SK-N-SH (cell line): ENCODE data around the gene DCAF17. TPM values are rescaled to one million over a fixed set of nuclear protein-coding genes. Genes with fewer than 3 reads are reported as not detected.

Source experiments
- CTCF ChIA-PET: fragments of 300-600, 350-600 bp; formaldehyde crosslinking; extraction: SDS; loops from one replicate; lab custom pipeline; 2021; lab: Yijun Ruan, JAX
- POLR2A ChIA-PET: fragments of 350-600 bp; sonication (Branson Sonifier 250); formaldehyde crosslinking; extraction: SDS; loops from one replicate; lab custom pipeline; 2020; ENCODE audit warnings: antibody characterized with exemption, inconsistent platforms; lab: Yijun Ruan, JAX
- DNase-seq: peaks from one replicate; pipeline ENCODE4 v3.0.0; 2012
- H2AFZ ChIP-seq: fragments of 200-600 bp; sonication (generic); 2 replicates; pipeline ENCODE4 v1.8.1; 2016; ENCODE audit warnings: antibody characterized with exemption, mild to moderate bottlenecking, low read depth
- H3F3A ChIP-seq: fragments of 200-600 bp; sonication (generic); replicated peaks from 2 replicates; pipeline ENCODE3; 2016; ENCODE audit warnings: antibody characterized with exemption, mild to moderate bottlenecking; ENCODE audit not compliant: insufficient read depth
- H3K27ac ChIP-seq, 2 experiments: fragments of 200-500 bp in 1 of 2; fragments of 200-600 bp in 1 of 2; sonication (Bioruptor generic) in 1 of 2; sonication (generic), shearing (Covaris generic) in 1 of 2; 2 replicates each; pipeline versions ENCODE4 v1.5.1 to v1.6.1; 2014 to 2016; ENCODE audit warnings: low read depth in 2 of 2, inconsistent platforms in 1 of 2, low read length in 1 of 2, mild to moderate bottlenecking in 1 of 2, mixed read lengths in 1 of 2
- H3K27me3 ChIP-seq: fragments of 200-600 bp; sonication (generic), shearing (Covaris generic); 2 replicates; pipeline ENCODE4 v1.6.1; 2016; ENCODE audit warnings: mixed run types; ENCODE audit not compliant: insufficient read depth
- H3K36me3 ChIP-seq, 2 experiments: fragments of 200-500 bp in 1 of 2; fragments of 200-600 bp in 1 of 2; sonication (Bioruptor generic) in 1 of 2; sonication (generic) in 1 of 2; replicated peaks in 1 of 2; 2 replicates each; pipeline versions ENCODE3 to v1.5.1; 2014 to 2016; ENCODE audit warnings: low read length in 1 of 2, mild to moderate bottlenecking in 1 of 2; ENCODE audit not compliant: insufficient read depth in 2 of 2, control insufficient read depth in 1 of 2
- H3K4me1 ChIP-seq, 2 experiments: fragments of 200-500 bp in 1 of 2; fragments of 200-600 bp in 1 of 2; sonication (Bioruptor generic) in 1 of 2; sonication (generic), shearing (Covaris generic) in 1 of 2; 2 replicates each; pipeline versions ENCODE4 v1.5.1 to v1.6.1; 2014 to 2016; ENCODE audit warnings: low read depth in 1 of 2, low read length in 1 of 2, mixed run types in 1 of 2; ENCODE audit not compliant: insufficient read depth in 2 of 2, control insufficient read depth in 1 of 2
- H3K4me2 ChIP-seq: fragments of 200-600 bp; sonication (generic), shearing (Covaris generic); 2 replicates; pipeline ENCODE4 v1.6.1; 2017; ENCODE audit warnings: mixed run types
- H3K4me3 ChIP-seq, 2 experiments: fragments of 200-500 bp in 1 of 2; fragments of 200-600 bp in 1 of 2; sonication (Bioruptor generic) in 1 of 2; sonication (generic), shearing (Covaris generic) in 1 of 2; 2 replicates each; pipeline versions ENCODE4 v1.5.1 to v1.8.1; 2014 to 2016; ENCODE audit warnings: low read depth in 2 of 2, inconsistent platforms in 1 of 2, low read length in 1 of 2, mild to moderate bottlenecking in 1 of 2, mixed read lengths in 1 of 2, moderate library complexity in 1 of 2
- H3K79me2 ChIP-seq: fragments of 200-600 bp; sonication (generic); 2 replicates; pipeline ENCODE4 v1.8.1; 2017; ENCODE audit warnings: mild to moderate bottlenecking; ENCODE audit not compliant: insufficient read depth
- H3K9ac ChIP-seq: fragments of 200-600 bp; sonication (generic); 2 replicates; pipeline ENCODE4 v1.6.1; 2017; ENCODE audit warnings: mixed run types
- H3K9me2 ChIP-seq: fragments of 200-600 bp; sonication (generic); 2 replicates; pipeline ENCODE4 v1.6.1; 2017; ENCODE audit warnings: mixed run types
- H3K9me3 ChIP-seq: fragments of 200-600 bp; sonication (generic); 2 replicates; pipeline ENCODE4 v1.6.1; 2017; ENCODE audit warnings: mixed run types, mild to moderate bottlenecking, moderate library complexity
- H4K20me1 ChIP-seq: fragments of 200-600 bp; sonication (generic); 2 replicates; pipeline ENCODE4 v1.6.1; 2017; ENCODE audit warnings: mild to moderate bottlenecking, mixed run types; ENCODE audit not compliant: insufficient read depth
- CHD2 ChIP-seq: fragments of 150-350 bp; IDR thresholded peaks from 2 replicates; pipeline ENCODE4 v1.6.1; 2018; ENCODE audit warnings: low read length; ENCODE audit not compliant: partially characterized antibody
- FOXM1 ChIP-seq: IDR thresholded peaks from 2 replicates; pipeline ENCODE4 v1.4.0; 2012; ENCODE audit warnings: low read depth, mild to moderate bottlenecking
- MXI1 ChIP-seq: IDR thresholded peaks from 2 replicates; pipeline ENCODE4 v1.6.1; 2012; ENCODE audit warnings: mild to moderate bottlenecking, low read depth, low read length, improper control_type of control experiment
- NRF1 ChIP-seq: IDR thresholded peaks from 2 replicates; pipeline ENCODE4 v1.6.1; 2012; ENCODE audit warnings: low read depth, mild to moderate bottlenecking, low read length
- RCOR1 ChIP-seq: fragments of 150-350 bp; IDR thresholded peaks from 2 replicates; pipeline ENCODE4 v1.6.1; 2017; ENCODE audit warnings: antibody characterized with exemption, low read length
- TEAD4 ChIP-seq: IDR thresholded peaks from 2 replicates; pipeline ENCODE4 v1.4.0; 2012; ENCODE audit warnings: mild to moderate bottlenecking, borderline replicate concordance; ENCODE audit not compliant: insufficient read depth
- YY1 ChIP-seq: IDR thresholded peaks from 2 replicates; pipeline ENCODE4 v1.4.0; 2012; ENCODE audit warnings: low read depth, mild to moderate bottlenecking
- WGBS: methylation state at CpG from one replicate; pipeline ENCODE4 v1.1.6; 2017; ENCODE audit warnings: low lambda C conversion rate; 5-methylcytosine and 5-hydroxymethylcytosine counted together
- polyA plus RNA-seq, 3 experiments: library from polyadenylated mRNA; depleted of rRNA; stranded (reverse); fragments of >200 nt; gene quantifications; 2 replicates each; pipeline ENCODE4 v1.2.3, GENCODE V29; 2012
- TF ChIP-seq, protein P1 (sequence below): fragments of 200-600 bp; sonication (generic); IDR thresholded peaks from 2 replicates; pipeline ENCODE4 v1.6.1; 2017; ENCODE audit warnings: antibody characterized with exemption, mild to moderate bottlenecking, moderate library complexity
- TF ChIP-seq, protein P2 (sequence below): IDR thresholded peaks from 2 replicates; pipeline ENCODE4; 2012
- TF ChIP-seq, protein P3 (sequence below): IDR thresholded peaks from 2 replicates; pipeline ENCODE4 v1.4.0; 2012; ENCODE audit warnings: low read depth, borderline replicate concordance
- TF ChIP-seq, protein P4 (sequence below): IDR thresholded peaks from 2 replicates; pipeline ENCODE4 v1.4.0; 2012; ENCODE audit warnings: low read depth, borderline replicate concordance
- TF ChIP-seq, protein P5 (sequence below): IDR thresholded peaks from 2 replicates; pipeline ENCODE4 v1.6.1; 2012; ENCODE audit warnings: mild to moderate bottlenecking, low read depth, low read length, moderate library complexity

DCAF17 gene
- polyA plus RNA-seq, 1 of the 3 experiments (the other 2 are of a cell fraction), result 4.9 TPM

DNA sequence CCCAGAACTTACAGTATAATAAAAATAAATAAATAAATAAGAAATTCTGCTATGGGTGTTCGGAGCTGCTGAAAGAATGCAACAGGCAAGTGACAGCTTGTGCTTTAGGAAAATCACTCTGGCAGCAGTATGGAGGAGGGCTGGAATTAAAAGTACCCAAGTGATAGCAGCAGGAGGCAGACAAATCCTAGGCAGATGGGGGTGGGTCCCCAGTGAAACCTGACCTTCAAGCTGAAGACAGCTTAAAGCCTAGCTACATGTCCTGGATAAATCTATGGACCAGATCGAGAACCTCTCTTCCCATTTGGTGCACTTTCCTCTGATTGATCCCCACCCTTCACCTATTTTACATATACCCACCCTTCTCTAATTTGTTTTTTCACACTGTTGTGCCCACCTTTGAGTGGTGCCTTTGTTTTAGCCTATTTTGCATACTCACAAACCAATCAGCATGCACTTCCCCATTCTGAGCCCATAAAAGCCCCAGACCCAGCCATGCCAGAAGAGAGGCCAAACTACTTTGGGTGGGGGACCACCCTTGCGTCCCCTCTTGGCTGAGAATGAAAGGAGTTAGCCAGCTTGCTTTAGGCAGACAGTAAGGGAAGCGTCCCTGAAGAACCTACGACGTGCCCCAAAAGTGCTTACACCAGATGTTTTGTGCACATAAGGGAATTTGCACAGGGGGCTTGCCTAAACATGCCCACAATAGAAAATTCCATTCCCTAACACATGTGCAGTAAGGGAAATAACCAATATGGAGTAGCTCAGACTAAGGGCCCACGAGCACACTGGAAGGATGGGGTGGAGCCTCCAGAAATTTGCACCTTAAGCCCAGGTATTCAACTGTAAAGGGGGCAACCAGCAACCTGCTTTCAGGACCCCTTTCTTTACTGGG is 3.3 kb upstream of the DCAF17 start:
- DNase-seq, result no peak

DNA sequence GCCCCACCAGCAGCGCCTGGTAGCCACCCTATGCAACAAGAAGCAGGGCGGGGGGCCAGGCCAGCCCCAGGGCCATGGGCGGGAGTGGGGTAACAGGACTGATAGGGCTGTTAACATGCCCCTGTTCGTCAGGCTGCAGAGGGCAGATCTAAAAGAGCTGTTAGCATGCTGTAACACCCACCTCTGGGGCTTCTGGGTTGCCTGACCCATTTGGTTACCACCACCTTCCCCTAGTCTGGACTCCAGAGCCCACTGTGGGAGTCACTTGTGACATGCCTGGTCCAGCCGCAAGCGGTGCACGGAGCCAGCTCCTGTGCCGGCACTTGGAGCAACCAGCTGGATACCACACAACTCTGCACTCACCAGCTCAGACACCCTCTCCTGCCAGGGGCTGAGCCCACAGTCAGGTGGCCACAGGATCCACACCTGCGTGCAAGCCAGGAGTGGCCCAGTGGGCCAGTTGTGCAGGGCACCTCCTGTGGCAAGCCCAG is 2.3 kb upstream of the DCAF17 start:
- H3K27me3 ChIP-seq, result no peaks in the 10 kb centered on the region
- peaks cover 0 to 10% of the 10 kb centered on the region in 2 experiments; a peak in 2 of 4 replicates for H3K4me1 ChIP-seq
- 98% methylated on average over 9 of the region's 9 CpGs for WGBS
- no peaks in the 10 kb centered on the region for H3K9me2 ChIP-seq
- H4K20me1 ChIP-seq, result no peaks in the 10 kb centered on the region
- no peak overlapping the region for H3K4me2 ChIP-seq
- no peak overlapping the region for H3K9ac ChIP-seq
- CTCF ChIA-PET, result interaction anchor here (1.0 to 1.5 kb wide), 3 partner anchors 15 to 503 kb away, joined by 3 to 11 read pairs (median 7); partner anchors contain the start of gene GORASP2
- POLR2A ChIA-PET, result interaction anchor here (0.5 to 1.1 kb wide), 2 partner anchors 16 to 284 kb away, joined by 3 to 4 read pairs; no protein-coding TSS in a partner anchor
- peaks cover 9% of the 10 kb centered on the region; the same call in 1 of the 2 replicates for H3K9me3 ChIP-seq
- peaks cover 27% of the 10 kb centered on the region for H3F3A ChIP-seq
- H3K4me3 ChIP-seq, result no peak overlapping the region
- H3K79me2 ChIP-seq, result peaks cover 43% of the 10 kb centered on the region
- no peak overlapping the region for H2AFZ ChIP-seq
- peaks cover 4 to 14% of the 10 kb centered on the region in 2 experiments for H3K36me3 ChIP-seq
- DNase-seq, result no peak
- no peak overlapping the region for H3K27ac ChIP-seq
- TF ChIP-seq, protein P1, sequence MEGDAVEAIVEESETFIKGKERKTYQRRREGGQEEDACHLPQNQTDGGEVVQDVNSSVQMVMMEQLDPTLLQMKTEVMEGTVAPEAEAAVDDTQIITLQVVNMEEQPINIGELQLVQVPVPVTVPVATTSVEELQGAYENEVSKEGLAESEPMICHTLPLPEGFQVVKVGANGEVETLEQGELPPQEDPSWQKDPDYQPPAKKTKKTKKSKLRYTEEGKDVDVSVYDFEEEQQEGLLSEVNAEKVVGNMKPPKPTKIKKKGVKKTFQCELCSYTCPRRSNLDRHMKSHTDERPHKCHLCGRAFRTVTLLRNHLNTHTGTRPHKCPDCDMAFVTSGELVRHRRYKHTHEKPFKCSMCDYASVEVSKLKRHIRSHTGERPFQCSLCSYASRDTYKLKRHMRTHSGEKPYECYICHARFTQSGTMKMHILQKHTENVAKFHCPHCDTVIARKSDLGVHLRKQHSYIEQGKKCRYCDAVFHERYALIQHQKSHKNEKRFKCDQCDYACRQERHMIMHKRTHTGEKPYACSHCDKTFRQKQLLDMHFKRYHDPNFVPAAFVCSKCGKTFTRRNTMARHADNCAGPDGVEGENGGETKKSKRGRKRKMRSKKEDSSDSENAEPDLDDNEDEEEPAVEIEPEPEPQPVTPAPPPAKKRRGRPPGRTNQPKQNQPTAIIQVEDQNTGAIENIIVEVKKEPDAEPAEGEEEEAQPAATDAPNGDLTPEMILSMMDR, result no peak
- no peak for TF ChIP-seq MXI1
- TF ChIP-seq, protein P2, sequence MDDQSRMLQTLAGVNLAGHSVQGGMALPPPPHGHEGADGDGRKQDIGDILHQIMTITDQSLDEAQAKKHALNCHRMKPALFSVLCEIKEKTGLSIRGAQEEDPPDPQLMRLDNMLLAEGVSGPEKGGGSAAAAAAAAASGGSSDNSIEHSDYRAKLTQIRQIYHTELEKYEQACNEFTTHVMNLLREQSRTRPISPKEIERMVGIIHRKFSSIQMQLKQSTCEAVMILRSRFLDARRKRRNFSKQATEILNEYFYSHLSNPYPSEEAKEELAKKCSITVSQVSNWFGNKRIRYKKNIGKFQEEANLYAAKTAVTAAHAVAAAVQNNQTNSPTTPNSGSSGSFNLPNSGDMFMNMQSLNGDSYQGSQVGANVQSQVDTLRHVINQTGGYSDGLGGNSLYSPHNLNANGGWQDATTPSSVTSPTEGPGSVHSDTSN, result no peak
- TF ChIP-seq, protein P3, sequence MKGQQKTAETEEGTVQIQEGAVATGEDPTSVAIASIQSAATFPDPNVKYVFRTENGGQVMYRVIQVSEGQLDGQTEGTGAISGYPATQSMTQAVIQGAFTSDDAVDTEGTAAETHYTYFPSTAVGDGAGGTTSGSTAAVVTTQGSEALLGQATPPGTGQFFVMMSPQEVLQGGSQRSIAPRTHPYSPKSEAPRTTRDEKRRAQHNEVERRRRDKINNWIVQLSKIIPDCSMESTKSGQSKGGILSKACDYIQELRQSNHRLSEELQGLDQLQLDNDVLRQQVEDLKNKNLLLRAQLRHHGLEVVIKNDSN, result no peak
- TF ChIP-seq YY1, result no peak
- TF ChIP-seq TEAD4, result no peak
- TF ChIP-seq CHD2, result no peak
- TF ChIP-seq FOXM1, result no peak
- TF ChIP-seq, protein P4, sequence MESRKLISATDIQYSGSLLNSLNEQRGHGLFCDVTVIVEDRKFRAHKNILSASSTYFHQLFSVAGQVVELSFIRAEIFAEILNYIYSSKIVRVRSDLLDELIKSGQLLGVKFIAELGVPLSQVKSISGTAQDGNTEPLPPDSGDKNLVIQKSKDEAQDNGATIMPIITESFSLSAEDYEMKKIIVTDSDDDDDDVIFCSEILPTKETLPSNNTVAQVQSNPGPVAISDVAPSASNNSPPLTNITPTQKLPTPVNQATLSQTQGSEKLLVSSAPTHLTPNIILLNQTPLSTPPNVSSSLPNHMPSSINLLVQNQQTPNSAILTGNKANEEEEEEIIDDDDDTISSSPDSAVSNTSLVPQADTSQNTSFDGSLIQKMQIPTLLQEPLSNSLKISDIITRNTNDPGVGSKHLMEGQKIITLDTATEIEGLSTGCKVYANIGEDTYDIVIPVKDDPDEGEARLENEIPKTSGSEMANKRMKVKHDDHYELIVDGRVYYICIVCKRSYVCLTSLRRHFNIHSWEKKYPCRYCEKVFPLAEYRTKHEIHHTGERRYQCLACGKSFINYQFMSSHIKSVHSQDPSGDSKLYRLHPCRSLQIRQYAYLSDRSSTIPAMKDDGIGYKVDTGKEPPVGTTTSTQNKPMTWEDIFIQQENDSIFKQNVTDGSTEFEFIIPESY, result no peak
- no peak for TF ChIP-seq RCOR1
- TF ChIP-seq, protein P5, sequence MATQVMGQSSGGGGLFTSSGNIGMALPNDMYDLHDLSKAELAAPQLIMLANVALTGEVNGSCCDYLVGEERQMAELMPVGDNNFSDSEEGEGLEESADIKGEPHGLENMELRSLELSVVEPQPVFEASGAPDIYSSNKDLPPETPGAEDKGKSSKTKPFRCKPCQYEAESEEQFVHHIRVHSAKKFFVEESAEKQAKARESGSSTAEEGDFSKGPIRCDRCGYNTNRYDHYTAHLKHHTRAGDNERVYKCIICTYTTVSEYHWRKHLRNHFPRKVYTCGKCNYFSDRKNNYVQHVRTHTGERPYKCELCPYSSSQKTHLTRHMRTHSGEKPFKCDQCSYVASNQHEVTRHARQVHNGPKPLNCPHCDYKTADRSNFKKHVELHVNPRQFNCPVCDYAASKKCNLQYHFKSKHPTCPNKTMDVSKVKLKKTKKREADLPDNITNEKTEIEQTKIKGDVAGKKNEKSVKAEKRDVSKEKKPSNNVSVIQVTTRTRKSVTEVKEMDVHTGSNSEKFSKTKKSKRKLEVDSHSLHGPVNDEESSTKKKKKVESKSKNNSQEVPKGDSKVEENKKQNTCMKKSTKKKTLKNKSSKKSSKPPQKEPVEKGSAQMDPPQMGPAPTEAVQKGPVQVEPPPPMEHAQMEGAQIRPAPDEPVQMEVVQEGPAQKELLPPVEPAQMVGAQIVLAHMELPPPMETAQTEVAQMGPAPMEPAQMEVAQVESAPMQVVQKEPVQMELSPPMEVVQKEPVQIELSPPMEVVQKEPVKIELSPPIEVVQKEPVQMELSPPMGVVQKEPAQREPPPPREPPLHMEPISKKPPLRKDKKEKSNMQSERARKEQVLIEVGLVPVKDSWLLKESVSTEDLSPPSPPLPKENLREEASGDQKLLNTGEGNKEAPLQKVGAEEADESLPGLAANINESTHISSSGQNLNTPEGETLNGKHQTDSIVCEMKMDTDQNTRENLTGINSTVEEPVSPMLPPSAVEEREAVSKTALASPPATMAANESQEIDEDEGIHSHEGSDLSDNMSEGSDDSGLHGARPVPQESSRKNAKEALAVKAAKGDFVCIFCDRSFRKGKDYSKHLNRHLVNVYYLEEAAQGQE, result no peak

More for the DNA sequence above, 3.3 kb upstream of the DCAF17 start:
- H2AFZ ChIP-seq, result no peak overlapping the region
- H3F3A ChIP-seq, result peaks cover 17% of the 10 kb centered on the region
- TF ChIP-seq NRF1, result no peak
- TF ChIP-seq, all 33 proteins: peak for 0
- Histone ChIP-seq H3K79me2 (peaks cover 45% of the 10 kb centered on the region), H4K20me1 (no peaks in the 10 kb centered on the region), H3K4me2 (no peak overlapping the region), H3K9me2 (no peaks in the 10 kb centered on the region), H3K9ac (no peak overlapping the region), H3K36me3 (peaks cover 0 to 5% of the 10 kb centered on the region in 2 experiments), H3K4me1 (peaks cover 0 to 10% of the 10 kb centered on the region in 2 experiments; a peak in 2 of 4 replicates), H3K27me3 (no peaks in the 10 kb centered on the region), H3K4me3 (no peak overlapping the region), H3K9me3 (peaks cover 2% of the 10 kb centered on the region; the same call in 1 of the 2 replicates), H3K27ac (no peak overlapping the region)
- ChIA-PET POLR2A (interaction anchor here (1.1 kb wide), 1 partner anchor 15 kb away, joined by 4 read pairs; no protein-coding TSS in a partner anchor), CTCF (interaction anchor here (1.0 to 1.5 kb wide), 3 partner anchors 14 to 502 kb away, joined by 3 to 11 read pairs (median 7); partner anchors contain the start of gene GORASP2)
- WGBS, result 97% methylated on average over 7 of the region's 7 CpGs
